ENCODE measurements around the gene TMEM17.

Gene TMEM17

DNA sequence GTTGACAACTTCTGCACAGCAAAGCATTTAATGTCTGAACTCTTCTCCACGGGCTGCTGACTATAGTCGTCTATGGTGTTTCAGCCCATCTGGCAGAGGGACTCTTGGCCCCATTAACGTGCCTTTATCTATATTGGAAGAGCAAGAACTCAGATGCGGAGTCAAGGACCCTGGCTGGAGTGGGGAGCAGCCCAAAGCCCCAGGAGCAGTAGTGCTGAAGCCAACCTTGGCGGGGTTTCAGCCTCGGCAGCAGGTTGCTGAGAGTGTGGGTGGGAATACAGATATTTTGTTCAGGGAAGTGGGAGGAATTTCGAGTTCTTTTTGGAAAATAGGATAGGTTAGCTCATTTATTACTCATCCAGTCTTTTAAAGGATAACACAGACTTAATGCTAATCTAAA is 34.2 kb downstream of the TMEM17 start:
- no peaks in the 10 kb centered on the region for H3K9me3 ChIP-seq (ENCODE audit: control insufficient read depth, low read length)
- no peak overlapping the region for H2AFZ ChIP-seq
- no peaks in the 10 kb centered on the region for H3K4me1 ChIP-seq
- H3K27ac ChIP-seq, result no peak overlapping the region
- no peaks in the 10 kb centered on the region for H3K36me3 ChIP-seq (ENCODE audit: control insufficient read depth, insufficient read depth, low read length)
- TF ChIP-seq, protein P1, sequence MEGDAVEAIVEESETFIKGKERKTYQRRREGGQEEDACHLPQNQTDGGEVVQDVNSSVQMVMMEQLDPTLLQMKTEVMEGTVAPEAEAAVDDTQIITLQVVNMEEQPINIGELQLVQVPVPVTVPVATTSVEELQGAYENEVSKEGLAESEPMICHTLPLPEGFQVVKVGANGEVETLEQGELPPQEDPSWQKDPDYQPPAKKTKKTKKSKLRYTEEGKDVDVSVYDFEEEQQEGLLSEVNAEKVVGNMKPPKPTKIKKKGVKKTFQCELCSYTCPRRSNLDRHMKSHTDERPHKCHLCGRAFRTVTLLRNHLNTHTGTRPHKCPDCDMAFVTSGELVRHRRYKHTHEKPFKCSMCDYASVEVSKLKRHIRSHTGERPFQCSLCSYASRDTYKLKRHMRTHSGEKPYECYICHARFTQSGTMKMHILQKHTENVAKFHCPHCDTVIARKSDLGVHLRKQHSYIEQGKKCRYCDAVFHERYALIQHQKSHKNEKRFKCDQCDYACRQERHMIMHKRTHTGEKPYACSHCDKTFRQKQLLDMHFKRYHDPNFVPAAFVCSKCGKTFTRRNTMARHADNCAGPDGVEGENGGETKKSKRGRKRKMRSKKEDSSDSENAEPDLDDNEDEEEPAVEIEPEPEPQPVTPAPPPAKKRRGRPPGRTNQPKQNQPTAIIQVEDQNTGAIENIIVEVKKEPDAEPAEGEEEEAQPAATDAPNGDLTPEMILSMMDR (IDR thresholded peaks at IDR 0.05), result no peak
- no peaks in the 10 kb centered on the region for H3K79me2 ChIP-seq
- no peak overlapping the region for H3K9ac ChIP-seq
- no peak overlapping the region for H3K4me2 ChIP-seq (ENCODE audit: low read length)
- no peaks in the 10 kb centered on the region for H3K27me3 ChIP-seq (ENCODE audit: control insufficient read depth, insufficient read depth, low read length)
- no peak overlapping the region for H3K4me3 ChIP-seq (ENCODE audit: low read depth, low read length)

- H3K4me2 ChIP-seq (ENCODE audit: low read length), result no peak overlapping the region
- TF ChIP-seq, protein P1 (IDR thresholded peaks at IDR 0.05), result no peak
- H3K79me2 ChIP-seq, result no peaks in the 10 kb centered on the region
- H3K9ac ChIP-seq, result no peak overlapping the region
- no peaks in the 10 kb centered on the region for H3K36me3 ChIP-seq (ENCODE audit: control insufficient read depth, insufficient read depth, low read length)
- no peaks in the 10 kb centered on the region for H3K9me3 ChIP-seq (ENCODE audit: control insufficient read depth, low read length)
- H3K4me1 ChIP-seq, result no peaks in the 10 kb centered on the region
- no peaks in the 10 kb centered on the region for H3K27me3 ChIP-seq (ENCODE audit: control insufficient read depth, insufficient read depth, low read length)
- no peak overlapping the region for H3K27ac ChIP-seq
- H3K4me3 ChIP-seq (ENCODE audit: low read depth, low read length), result no peak overlapping the region
- no peak overlapping the region for H2AFZ ChIP-seq
Observed at GRCh38 chr2:62471404-62471803, 34.6 kb downstream of the TMEM17 start.

DNA sequence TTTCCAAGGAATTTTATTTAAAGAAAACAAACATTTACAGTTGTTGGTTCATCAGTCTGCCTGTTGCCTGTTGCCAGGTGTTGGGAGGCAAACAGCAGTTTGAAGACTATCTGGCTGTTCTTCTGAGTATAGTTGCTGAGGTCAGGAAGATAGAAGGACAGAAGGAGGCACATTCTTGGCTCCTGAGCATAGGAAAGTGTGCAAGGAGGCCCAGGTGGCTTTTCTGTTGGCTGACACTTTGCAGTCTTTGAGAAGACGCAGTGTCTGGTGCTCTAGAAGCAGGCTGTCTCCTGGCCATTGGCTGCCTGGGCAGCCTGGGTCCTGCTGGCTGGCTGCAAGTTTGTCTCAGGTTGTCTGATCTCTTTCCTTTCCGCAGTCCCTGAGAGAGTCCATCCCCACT is 36.4 kb downstream of the TMEM17 start:
- H3K4me1 ChIP-seq, result no peaks in the 10 kb centered on the region
- H2AFZ ChIP-seq, result no peak overlapping the region
- no peaks in the 10 kb centered on the region for H3K79me2 ChIP-seq
- no peaks in the 10 kb centered on the region for H3K27me3 ChIP-seq (ENCODE audit: control insufficient read depth, insufficient read depth, low read length)
- no peak overlapping the region for H3K4me3 ChIP-seq (ENCODE audit: low read depth, low read length)
- no peak overlapping the region for H3K4me2 ChIP-seq (ENCODE audit: low read length)
- H3K36me3 ChIP-seq (ENCODE audit: control insufficient read depth, insufficient read depth, low read length), result no peaks in the 10 kb centered on the region
- TF ChIP-seq, protein P1 (IDR thresholded peaks at IDR 0.05), result no peak
- H3K9me3 ChIP-seq (ENCODE audit: control insufficient read depth, low read length), result no peaks in the 10 kb centered on the region
- no peak overlapping the region for H3K9ac ChIP-seq
- H3K27ac ChIP-seq, result no peak overlapping the region

DNA sequence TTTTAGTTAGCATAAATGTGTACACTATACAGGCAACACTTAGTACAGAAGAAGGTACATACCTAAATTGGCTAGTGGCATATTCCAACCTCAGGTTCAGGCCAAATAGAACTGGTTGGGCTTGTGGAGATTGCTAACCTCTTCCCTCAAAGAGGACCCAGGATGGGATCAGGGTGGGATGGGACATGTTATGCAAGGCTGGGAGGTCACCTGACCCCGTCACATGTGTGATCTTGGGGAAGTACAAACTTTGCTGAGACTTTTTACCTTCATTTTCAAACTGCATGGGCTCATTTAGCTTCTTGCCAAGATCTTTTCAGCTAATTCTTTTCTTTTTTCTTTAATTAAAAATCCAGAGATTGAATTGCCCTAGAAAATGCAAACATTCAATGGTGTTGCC is 36.9 kb downstream of the TMEM17 start:
- TF ChIP-seq, protein P1 (IDR thresholded peaks at IDR 0.05), result no peak
- Histone ChIP-seq H3K9me3 (ENCODE audit: control insufficient read depth, low read length) (no peaks in the 10 kb centered on the region), H3K4me1 (no peaks in the 10 kb centered on the region), H3K27ac (no peak overlapping the region), H3K27me3 (ENCODE audit: control insufficient read depth, insufficient read depth, low read length) (no peaks in the 10 kb centered on the region), H3K79me2 (no peaks in the 10 kb centered on the region), H3K36me3 (ENCODE audit: control insufficient read depth, insufficient read depth, low read length) (no peaks in the 10 kb centered on the region), H2AFZ (no peak overlapping the region), H3K9ac (no peak overlapping the region), H3K4me3 (ENCODE audit: low read depth, low read length) (no peak overlapping the region), H3K4me2 (ENCODE audit: low read length) (no peak overlapping the region)

DNA sequence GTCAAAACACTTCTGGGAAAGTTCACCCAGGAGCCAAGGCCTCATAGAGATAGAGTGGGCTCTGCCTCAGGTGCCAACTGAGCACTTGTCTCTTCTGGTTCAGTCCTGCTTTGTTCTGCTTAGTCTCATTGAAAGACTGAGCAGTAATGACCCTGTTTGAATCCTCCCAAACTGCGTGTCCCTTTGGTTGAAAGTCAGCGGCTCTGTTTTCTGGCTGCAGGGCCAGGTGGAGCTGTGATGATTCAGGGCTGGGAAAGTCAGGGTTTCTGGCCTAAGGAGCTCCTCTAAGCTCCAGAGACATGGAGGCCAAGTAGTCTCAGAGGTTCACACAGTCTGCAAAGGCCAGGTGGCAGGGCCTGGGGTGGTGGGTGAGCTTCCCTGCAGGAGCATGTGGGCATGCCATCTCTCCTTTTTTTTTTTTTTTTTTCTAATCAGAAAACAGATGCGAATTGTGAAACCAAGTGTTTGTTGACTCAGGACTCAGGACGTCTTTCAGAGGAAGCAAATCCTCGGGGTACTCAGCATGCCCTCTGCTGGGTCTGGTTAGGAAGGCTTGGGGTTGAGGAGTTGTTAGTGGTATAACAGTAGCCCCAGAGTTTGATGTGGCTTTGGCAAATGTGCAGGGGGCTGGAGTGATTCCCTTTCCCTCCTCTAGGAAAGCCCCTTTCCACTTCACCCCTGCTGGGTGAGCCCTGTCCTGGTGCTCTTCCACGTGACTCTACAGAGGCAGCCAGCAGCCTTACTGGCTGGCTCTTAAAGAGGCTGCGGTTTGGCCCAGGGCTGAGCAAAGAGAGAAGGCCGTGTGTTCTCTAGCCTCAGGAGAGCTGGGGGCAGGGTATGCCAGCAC is 38.3 kb downstream of the TMEM17 start:
- no peaks in the 10 kb centered on the region for H3K79me2 ChIP-seq
- H2AFZ ChIP-seq, result no peak overlapping the region
- TF ChIP-seq, protein P1 (IDR thresholded peaks at IDR 0.05), result no peak
- no peaks in the 10 kb centered on the region for H3K9me3 ChIP-seq (ENCODE audit: control insufficient read depth, low read length)
- H3K36me3 ChIP-seq (ENCODE audit: control insufficient read depth, insufficient read depth, low read length), result no peaks in the 10 kb centered on the region
- H3K4me3 ChIP-seq (ENCODE audit: low read depth, low read length), result no peak overlapping the region
- H3K27ac ChIP-seq, result no peak overlapping the region
- no peaks in the 10 kb centered on the region for H3K27me3 ChIP-seq (ENCODE audit: control insufficient read depth, insufficient read depth, low read length)
- no peaks in the 10 kb centered on the region for H3K4me1 ChIP-seq
- no peak overlapping the region for H3K4me2 ChIP-seq (ENCODE audit: low read length)
- no peak overlapping the region for H3K9ac ChIP-seq

Measured in parathyroid adenoma (tissue), 2 donors.